Mucosa of rectum (tissue), 2 donors: ENCODE measurements around the gene RAP1A.

ENCODE experiments used
- H3K27ac ChIP-seq, 2 donors: one replicate each; pipeline ENCODE4 v1.7.0; 2013; ENCODE audit warnings: inconsistent platforms in 2 of 2, low read depth in 2 of 2, low read length in 2 of 2
- H3K27me3 ChIP-seq, 2 donors: one replicate each; pipeline ENCODE4 v1.7.0; 2013; ENCODE audit warnings: low read length in 2 of 2; ENCODE audit not compliant: control insufficient read depth in 2 of 2, insufficient read depth in 2 of 2
- H3K36me3 ChIP-seq, 2 donors: one replicate each; pipeline ENCODE4 v1.7.0; 2013; ENCODE audit warnings: low read length in 2 of 2; ENCODE audit not compliant: control insufficient read depth in 2 of 2, insufficient read depth in 2 of 2
- H3K4me1 ChIP-seq, 2 donors: one replicate each; pipeline ENCODE4 v1.7.0; 2013; ENCODE audit warnings: low read length in 2 of 2, mild to moderate bottlenecking in 1 of 2; ENCODE audit not compliant: control insufficient read depth in 2 of 2, insufficient read depth in 2 of 2
- H3K4me3 ChIP-seq, 2 donors: one replicate each; pipeline ENCODE4 v1.7.0; 2013; ENCODE audit warnings: low read length in 2 of 2
- H3K9ac ChIP-seq, 2 donors: one replicate each; pipeline ENCODE4 v1.7.0; 2013; ENCODE audit warnings: low read length in 2 of 2, low read depth in 1 of 2, mild to moderate bottlenecking in 1 of 2
- H3K9me3 ChIP-seq, 2 donors: one replicate each; pipeline ENCODE4 v1.7.0; 2013; ENCODE audit warnings: low read length in 2 of 2; ENCODE audit not compliant: control insufficient read depth in 2 of 2
- donor health status: healthy.
- donor health status: Normal muscosa, but diverticular disease.

Gene RAP1A

GRCh38 chr1:111585447-111586086 lies 34.0 kb upstream of the RAP1A start:
- no peaks in the 10 kb centered on the region for H3K36me3 ChIP-seq
- no peak overlapping the region for H3K27ac ChIP-seq
- H3K27me3 ChIP-seq, result no peaks in the 10 kb centered on the region
- no peak overlapping the region for H3K4me3 ChIP-seq
- H3K9me3 ChIP-seq, result no peaks in the 10 kb centered on the region
- H3K9ac ChIP-seq, result no peak overlapping the region
- H3K4me1 ChIP-seq, result peaks cover 2 to 3% of the 10 kb centered on the region in 2 donors

GRCh38 chr1:111586112-111586511 lies 33.5 kb upstream of the RAP1A start:
- Histone ChIP-seq H3K4me1 (peaks cover 2 to 3% of the 10 kb centered on the region in 2 donors), H3K36me3 (no peaks in the 10 kb centered on the region), H3K27ac (no peak overlapping the region), H3K9ac (no peak overlapping the region), H3K4me3 (no peak overlapping the region), H3K27me3 (no peaks in the 10 kb centered on the region), H3K9me3 (no peaks in the 10 kb centered on the region)

GRCh38 chr1:111587509-111588174 lies 31.9 kb upstream of the RAP1A start:
- H3K27ac ChIP-seq, result no peak overlapping the region
- peaks cover 9 to 11% of the 10 kb centered on the region in 2 donors for H3K4me1 ChIP-seq
- H3K9me3 ChIP-seq, result no peaks in the 10 kb centered on the region
- H3K36me3 ChIP-seq, result no peaks in the 10 kb centered on the region
- H3K9ac ChIP-seq, result no peak overlapping the region
- H3K27me3 ChIP-seq, result no peaks in the 10 kb centered on the region
- H3K4me3 ChIP-seq, result no peak overlapping the region

GRCh38 chr1:111591937-111592336 lies 27.7 kb upstream of the RAP1A start:
- no peaks in the 10 kb centered on the region for H3K36me3 ChIP-seq
- peak overlapping the region; percentile 81 to 82 for H3K27ac ChIP-seq
- peak overlapping the region in 1 of 2 donors; percentile 38 for H3K9ac ChIP-seq
- peaks cover 30 to 34% of the 10 kb centered on the region in 2 donors for H3K4me1 ChIP-seq
- H3K4me3 ChIP-seq, result no peak overlapping the region
- no peaks in the 10 kb centered on the region for H3K27me3 ChIP-seq
- no peaks in the 10 kb centered on the region for H3K9me3 ChIP-seq

GRCh38 chr1:111592389-111593361 lies 26.9 kb upstream of the RAP1A start:
- H3K36me3 ChIP-seq, result no peaks in the 10 kb centered on the region
- peaks cover 30 to 38% of the 10 kb centered on the region in 2 donors for H3K4me1 ChIP-seq
- H3K9me3 ChIP-seq, result no peaks in the 10 kb centered on the region
- no peaks in the 10 kb centered on the region for H3K27me3 ChIP-seq
- peak overlapping the region; percentile 23 to 31 for H3K4me3 ChIP-seq
- peak overlapping the region; percentile 81 to 82 for H3K27ac ChIP-seq
- H3K9ac ChIP-seq, result peak overlapping the region; percentile 27 to 38

GRCh38 chr1:111593403-111594305 lies 25.9 kb upstream of the RAP1A start:
- H3K9ac ChIP-seq, result peak overlapping the region in 1 of 2 donors; percentile 38
- H3K4me3 ChIP-seq, result no peak overlapping the region
- peaks cover 30 to 40% of the 10 kb centered on the region in 2 donors for H3K4me1 ChIP-seq

GRCh38 chr1:111594306-111594693 lies 25.3 kb upstream of the RAP1A start:
- no peak overlapping the region for H3K4me3 ChIP-seq
- H3K9me3 ChIP-seq, result no peaks in the 10 kb centered on the region
- H3K27me3 ChIP-seq, result no peaks in the 10 kb centered on the region
- peaks cover 30 to 40% of the 10 kb centered on the region in 2 donors for H3K4me1 ChIP-seq
- H3K27ac ChIP-seq, result peak overlapping the region; percentile 81 to 82
- H3K9ac ChIP-seq, result no peak overlapping the region
- no peaks in the 10 kb centered on the region for H3K36me3 ChIP-seq

More at GRCh38 chr1:111593403-111594305, 25.9 kb upstream of the RAP1A start:
- Histone ChIP-seq H3K9me3 (no peaks in the 10 kb centered on the region), H3K27me3 (no peaks in the 10 kb centered on the region), H3K36me3 (no peaks in the 10 kb centered on the region), H3K27ac (peak overlapping the region; percentile 81 to 82)

GRCh38 chr1:111595807-111596206 lies 23.8 kb upstream of the RAP1A start:
- Histone ChIP-seq H3K9me3 (no peaks in the 10 kb centered on the region), H3K9ac (no peak overlapping the region), H3K4me1 (peaks cover 34 to 40% of the 10 kb centered on the region in 2 donors), H3K27me3 (no peaks in the 10 kb centered on the region), H3K36me3 (no peaks in the 10 kb centered on the region), H3K27ac (no peak overlapping the region), H3K4me3 (no peak overlapping the region)

- Histone ChIP-seq H3K27me3 (no peaks in the 10 kb centered on the region), H3K4me1 (peaks cover 34 to 40% of the 10 kb centered on the region in 2 donors), H3K4me3 (no peak overlapping the region), H3K9ac (no peak overlapping the region), H3K27ac (peak overlapping the region in 1 of 2 donors; percentile 10), H3K36me3 (no peaks in the 10 kb centered on the region), H3K9me3 (no peaks in the 10 kb centered on the region)
Observed at GRCh38 chr1:111596499-111596898, 23.1 kb upstream of the RAP1A start.
